HG03565 (cell line): Measurements from ENCODE around the gene RNF144B.

Source experiments
- ATAC-seq: cut with Tn5 transposase; IDR thresholded peaks from one replicate; pipeline ENCODE4 v1.9.1; 2021; ENCODE audit warnings: mild to moderate bottlenecking, moderate library complexity; ENCODE audit not compliant: unreplicated experiment

Gene RNF144B

DNA sequence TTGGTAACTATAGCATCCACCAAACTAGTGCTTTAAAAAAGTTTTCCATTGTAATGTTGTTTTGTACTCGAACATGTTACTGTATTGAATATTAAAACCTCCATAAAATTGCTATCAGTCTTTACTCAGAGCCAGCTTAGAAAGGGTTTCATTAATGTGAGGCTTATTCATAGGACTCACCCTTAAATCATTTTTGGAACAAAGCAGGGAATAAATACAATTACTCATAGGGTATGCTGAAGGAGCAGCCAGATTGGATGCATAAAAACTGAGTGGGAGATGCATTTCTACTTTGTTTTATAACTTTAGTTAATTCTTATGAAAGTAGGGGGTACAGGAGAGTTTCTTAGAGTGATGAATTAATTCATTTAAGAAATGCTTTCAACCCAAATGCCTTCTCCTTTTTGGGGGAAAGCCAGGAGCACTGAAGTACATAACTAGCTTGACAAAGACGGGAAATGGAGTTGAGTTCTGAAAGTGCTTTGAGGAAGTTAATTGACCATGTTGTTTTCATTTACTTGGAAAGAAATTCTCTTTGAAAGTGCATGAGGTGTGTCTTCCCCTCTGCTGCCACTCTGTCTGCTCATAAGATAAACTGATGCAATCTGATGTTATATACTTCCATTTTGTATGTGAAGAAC lies 90.3 kb downstream of the RNF144B start:
- ATAC-seq: no peak

DNA sequence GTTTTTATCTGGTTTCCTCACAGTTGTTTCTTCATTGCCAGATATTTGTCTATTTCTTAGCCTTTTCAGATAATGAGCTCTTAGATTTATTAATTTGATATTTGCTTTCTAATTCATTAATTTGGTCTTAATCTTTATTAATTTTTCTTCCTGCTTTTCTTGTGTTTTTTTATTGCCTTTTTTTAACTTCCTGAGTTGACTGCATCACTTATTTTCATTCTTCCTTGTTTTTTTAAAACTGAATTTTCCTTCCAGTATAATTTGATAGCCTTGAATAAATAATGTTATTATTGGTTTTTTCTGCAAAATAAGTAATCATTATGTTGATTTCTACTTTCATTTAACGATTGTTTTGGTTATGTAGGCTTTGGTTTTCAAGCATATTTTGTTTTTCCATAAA lies 91.5 kb downstream of the RNF144B start:
- no peak for ATAC-seq

DNA sequence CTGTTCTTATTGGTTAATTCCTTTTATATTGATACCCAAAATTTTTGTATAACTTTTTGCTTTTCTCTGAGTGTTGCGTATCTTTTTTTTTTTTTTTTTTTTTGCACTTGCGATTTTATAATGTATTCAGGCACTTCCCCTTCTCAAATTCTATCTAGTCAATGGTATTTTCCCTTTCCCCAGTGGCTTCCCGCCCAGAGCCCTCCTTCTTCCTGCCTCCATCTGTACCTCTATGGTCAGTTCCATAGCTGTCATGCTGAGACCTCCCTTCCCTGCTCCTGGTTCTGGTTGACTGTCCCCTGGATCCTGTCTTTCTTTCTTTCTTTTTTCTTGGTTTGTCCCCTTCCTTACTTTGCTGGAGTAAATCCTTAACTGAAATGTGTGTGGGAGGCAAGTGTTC lies 94.7 kb downstream of the RNF144B start:
- no peak for ATAC-seq

DNA sequence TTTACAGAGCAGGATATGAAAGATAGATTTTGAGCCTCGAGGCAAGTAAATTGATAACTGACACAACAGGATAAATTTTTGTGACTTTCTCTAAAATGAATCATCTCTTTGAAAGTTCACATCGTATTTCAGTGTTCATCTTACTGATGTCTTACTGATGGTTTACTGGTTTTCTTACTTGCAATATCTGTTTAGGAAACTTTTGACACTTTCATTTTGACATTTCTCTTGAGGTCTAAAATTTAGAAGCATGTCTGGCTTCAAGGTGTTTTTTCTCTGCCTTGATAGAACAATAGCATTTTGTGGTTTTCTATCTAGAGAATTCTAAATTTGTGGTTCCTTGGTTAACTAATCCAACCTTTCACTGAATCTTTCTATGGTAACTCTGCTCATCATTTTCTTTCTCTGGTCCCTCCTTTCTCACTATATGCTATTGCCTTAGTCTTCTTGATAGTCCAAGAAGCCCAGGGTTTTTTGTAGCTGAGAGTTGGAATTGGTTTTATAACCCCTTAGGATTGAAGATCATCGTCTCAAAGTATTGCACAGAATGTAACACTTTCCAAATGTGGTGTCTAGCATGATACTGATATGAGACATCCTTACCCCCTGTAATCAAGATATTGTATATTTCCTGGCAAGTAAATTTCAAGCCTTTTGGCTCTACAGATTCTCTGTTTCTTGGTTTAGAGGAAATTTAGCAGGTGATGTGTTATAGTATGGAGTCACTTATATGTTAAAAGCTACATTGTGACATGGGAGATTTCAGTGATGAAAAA lies 98.7 kb downstream of the RNF144B start:
- peak; percentile 60 for ATAC-seq

DNA sequence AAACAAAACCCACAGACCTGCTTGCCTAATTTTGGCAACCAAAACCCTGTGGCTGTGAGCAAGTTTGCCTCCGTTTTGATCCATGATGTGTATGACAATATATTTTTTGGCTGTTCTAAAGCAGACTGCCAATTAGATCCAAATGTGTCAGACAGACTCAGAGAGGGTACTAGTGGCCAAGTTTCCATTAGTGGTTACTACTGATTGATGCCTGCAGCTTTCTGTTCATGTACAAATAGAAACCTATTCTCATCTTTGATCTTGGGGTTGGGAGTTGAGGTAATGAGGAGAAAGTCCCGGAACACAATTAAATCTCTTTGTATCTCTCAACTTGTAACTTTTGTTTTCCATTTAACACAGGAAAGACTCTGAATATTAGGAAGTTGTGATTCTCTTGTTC lies 100.9 kb downstream of the RNF144B start:
- no peak for ATAC-seq

DNA sequence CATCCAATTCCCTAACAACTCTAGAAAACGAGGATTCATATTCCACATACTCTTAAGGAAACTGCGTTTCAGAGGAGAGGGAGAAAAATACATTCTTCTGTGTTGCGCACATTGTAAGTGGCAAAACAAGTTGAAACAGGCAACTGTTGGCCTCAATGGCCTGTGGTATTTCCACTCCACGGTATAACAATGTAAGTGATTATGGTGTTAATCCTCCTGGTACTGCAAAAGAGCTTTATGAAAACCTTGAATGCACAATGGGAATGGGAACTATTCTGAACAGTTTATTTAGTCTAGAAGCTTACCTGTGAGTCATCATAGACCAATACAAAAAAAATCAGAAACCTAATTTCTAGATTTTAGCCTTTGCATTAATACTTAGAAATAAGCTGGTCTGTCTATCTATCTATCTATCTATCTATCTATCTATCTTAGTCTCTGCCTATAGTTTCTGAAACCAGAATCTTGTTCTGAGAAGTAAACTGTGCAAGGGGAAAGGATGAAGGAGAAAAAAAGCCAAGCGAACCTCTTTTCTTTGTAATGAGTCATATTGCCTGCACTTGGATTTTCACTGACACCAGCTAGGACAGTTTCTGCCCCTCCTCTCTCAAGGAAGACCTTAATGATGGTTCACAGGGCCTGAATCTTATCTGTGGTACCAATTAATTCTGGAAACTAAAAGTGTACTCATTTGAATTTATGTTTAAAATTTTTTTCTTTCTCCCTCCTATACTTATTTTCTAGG lies 101.5 kb downstream of the RNF144B start:
- no peak for ATAC-seq

DNA sequence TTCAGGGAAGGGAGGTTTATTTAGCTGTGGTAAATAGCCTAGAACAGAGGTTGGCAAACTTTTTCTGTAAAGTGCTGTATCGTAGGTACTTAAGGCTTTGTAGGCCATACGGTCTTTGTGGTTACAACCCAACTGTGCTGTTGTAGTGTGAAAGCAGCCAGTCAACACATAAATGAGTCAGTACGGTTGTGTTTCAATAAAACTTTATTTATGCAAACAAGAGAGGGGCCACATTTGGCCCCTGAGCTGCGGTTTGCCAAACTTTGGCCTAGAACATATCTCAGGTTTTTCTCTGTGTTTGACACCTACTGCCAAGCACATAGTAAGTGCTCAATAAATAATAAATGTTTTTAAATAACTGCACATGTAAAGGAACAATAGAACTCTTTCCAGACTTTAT lies 102.2 kb downstream of the RNF144B start:
- no peak for ATAC-seq

DNA sequence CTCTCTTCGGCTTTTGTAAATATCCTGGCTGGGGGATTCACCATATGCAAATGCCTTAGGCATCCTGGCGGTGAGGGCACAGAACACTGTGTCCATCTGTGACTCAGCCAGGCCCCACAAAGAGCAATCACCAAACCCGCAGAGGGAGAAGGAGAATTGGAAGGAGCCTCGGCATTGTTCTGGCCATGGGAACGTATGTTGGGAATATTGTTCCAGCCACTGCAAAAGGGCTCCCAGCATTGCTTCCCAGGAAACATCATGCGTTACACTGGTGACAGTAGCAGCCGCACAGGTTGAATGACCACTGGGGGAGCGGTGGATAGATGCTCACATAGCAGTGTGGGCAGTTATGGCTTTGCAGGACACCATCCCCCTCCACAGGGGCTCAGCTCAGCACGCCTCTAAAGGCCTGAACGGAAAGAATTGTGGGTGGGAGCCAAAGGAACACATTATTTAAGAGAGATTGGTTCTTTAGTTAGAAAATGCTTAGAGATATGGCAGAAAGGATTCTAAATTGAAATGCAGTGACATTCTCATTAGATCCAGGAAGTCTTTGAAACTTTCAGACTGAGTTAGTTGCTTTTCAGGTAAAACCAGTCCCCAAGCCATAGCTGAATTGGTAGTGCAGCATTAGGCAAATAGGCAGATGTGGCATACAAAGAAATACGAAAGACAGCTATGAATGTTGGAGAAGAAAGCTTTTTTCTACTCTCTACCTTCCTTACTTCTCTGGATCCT lies 104.3 kb downstream of the RNF144B start:
- ATAC-seq: no peak

DNA sequence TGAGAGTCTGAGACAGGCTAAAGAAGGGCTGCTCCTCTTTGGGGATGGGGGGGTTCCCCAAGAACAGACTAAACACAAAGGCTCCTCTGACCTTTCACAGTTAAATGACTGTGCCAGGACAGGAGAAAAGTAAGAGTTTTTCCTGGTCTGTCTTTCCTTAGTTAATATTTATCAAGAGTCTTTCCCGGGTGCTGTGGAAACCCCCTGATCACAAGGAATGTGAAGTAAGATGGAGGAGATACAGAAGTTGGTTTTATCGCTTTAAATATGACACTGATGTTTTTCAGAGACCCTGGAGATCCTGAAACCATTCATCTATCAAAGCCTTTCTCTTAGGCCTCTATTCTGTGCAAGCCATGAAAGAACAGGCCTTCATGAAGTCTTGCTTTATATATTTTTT lies 105.8 kb downstream of the RNF144B start:
- ATAC-seq: no peak

DNA sequence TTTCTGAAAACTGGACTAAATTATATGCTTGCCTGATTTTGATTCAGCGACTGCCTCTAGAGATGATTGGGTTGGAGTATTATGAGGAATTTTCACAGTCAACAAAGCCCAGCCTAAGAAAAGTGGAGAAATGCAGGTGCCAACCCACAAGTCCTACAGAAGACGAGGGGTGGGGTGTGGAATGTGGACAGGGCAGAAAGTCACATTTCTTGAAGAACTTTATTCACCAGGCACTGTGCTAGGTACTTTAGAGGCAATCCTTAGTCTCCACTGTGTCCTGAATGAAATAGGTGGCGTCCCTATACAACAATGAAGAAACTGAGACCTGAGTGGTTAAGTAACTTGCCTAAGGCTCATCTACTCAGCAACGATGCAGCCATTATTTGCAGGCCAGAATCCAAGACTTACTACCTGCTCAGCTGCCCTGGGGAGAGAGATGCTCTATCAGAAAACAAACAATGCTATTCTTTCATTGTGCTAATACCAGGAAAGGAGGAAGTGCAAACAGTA lies 106.3 kb downstream of the RNF144B start:
- ATAC-seq: no peak

DNA sequence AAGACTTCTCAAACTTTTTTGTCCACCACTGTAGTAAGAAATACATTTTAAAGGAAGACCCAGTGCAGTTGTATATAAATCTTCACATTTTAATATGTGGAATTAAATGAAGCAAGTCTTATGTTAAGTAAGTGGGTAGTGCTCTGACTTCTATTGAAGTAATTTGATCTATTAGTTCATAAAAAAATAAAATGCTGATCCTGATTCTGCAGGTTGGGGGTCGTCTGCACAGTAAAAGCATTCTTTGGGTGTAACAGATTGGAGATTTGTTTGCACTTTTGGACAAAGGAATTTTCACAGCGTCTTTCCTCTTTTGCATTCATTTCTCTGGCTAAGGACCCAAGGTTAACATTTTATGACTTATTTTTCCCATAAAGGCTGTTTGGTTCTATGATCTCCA lies 106.8 kb downstream of the RNF144B start:
- ATAC-seq: no peak

DNA sequence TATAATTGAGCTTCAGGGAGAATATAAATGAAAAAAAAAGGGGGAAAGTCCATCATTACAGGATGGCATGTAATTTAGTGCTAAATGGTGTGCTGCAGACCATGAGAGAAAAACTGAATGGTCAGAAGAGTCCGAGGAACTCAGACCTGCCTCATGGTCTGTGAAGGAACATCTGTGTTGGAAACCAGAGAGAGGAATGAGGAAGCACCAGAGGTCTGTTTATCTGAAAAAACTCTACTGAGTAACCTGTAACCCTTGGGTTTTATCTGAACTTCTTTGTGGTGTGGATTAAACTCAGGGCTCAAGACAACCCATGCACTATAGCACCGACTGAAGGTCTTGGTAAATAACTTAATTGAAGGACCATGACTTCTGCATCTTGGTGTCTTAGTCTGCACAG lies 108.1 kb downstream of the RNF144B start:
- ATAC-seq: no peak

DNA sequence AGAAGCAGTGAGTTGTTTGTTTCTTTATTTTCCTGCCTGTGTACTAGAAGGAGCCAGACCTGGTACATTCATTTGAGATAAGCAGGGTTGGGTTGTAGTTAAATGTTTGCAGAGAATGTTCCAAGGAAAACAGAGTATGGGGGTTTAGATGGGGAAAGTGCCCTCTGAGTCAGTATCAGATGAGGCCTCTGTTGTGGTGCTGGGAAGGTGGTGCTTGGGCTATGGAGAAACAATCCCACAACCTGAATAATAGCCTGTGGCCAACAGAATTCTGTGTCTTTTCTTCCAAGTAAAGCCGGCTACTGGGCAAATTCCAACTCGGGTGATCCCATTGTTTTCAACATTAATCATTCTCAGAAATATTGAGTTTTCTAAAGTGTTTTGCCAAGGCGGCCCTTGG lies 109.3 kb downstream of the RNF144B start:
- ATAC-seq: no peak

DNA sequence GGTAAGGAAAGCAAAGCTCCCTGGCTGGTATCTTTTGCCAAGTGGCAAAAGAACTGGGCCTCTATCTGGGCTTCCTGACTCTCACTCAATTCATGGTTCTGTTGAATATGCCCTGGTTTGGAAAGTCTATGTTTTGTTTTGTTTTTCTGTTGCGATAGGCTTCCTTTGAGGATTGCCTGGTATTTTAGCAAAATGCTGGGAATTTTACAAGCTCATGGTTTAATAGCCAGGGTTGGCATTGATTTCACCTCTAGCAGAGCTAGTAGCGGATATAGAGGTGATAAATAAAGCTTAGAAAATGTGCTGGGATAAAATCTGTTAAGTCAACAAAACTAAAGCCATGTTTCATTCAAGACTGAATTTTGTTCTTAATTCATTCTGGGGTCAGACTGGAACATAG lies 109.9 kb downstream of the RNF144B start:
- ATAC-seq: no peak

DNA sequence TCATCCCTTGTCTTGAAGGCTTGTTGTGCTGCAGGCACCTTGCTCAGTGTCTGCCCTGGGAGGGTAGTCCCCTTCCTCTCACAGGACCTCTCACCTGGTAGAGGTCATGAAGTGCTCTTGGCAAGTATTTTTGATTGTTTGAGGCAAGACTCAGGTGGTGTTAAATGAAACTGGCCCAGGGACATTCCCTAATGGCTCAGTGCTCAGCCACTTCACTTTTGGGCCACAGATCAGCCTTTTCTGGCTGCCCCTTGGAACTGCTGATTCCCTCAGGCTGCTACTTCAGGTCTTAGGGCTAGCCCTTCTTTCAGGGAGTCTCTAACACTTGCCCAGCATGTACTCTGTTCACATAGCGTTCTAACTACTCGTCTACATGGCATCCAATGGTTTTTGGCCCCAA lies 111.3 kb downstream of the RNF144B start:
- no peak for ATAC-seq

DNA sequence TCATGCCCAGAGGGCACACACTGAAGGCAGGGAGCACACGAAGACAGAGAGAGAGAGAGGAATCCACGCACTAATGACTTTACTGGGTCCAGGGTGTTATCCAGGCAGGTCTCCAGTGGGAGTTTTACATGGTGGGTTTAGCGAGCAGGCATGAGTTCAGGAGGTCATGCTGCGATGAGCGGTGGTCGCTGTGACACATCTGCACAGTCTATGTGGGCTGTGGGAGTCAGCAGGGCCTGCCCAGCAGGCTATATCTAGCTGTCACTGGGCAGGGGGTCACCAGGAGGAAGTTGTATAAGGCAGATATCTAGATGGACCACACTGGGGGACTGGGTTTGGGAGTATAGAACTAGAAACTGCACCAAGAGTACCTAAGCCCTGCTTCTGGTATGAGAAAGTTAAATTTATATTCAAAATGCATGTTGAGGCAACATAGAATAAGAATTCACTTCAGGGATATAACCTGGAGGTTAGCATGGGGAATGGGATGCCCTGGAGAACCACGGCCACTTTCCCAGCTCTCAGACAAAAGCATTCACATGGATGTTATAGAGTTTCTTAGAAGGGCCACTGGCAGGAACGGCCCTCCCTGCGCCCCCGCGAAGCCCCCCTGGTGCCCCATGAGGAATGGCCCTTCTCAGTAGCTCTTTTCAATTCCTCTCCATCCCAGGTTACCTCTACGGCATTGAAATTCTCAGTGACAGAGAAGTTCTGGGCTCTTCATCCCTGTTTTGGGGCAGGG lies 113.9 kb downstream of the RNF144B start:
- no peak for ATAC-seq

DNA sequence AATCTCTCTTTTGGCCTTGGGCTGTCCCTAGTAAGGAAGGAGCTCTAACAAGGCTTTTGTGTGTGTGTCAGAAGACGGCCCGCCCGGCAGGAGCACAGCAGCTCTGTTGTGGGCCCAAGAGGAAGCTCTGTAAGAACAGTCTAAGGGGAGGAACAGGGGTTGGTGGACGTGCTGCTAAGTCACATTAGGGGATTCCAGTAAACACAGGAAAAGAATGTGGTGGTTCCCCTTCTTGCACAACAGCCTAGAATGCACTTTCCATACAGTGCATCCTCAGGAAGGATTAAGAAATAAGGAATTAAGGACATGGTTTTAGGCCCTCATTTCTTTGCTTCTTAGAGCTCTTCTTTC lies 114.5 kb downstream of the RNF144B start:
- peak; percentile 50 for ATAC-seq

DNA sequence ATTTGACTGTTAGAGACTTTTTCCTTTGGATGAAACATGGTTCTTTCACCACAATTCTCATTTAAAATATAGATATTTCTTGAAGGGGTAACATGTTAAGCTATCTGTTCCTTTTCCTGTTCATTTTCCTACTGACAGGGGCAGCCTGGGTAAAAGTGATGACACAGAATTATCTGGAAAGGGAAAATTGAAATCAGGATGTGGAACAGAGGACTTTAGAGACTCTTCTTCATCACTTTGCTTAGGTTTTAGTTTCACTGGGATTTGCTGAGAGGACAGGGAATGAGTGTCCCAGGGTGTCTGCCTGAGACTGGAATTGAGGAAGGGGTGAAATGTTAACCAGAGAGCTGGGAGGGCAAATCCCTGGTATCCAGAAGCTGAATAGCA lies 116.0 kb downstream of the RNF144B start:
- no peak for ATAC-seq

DNA sequence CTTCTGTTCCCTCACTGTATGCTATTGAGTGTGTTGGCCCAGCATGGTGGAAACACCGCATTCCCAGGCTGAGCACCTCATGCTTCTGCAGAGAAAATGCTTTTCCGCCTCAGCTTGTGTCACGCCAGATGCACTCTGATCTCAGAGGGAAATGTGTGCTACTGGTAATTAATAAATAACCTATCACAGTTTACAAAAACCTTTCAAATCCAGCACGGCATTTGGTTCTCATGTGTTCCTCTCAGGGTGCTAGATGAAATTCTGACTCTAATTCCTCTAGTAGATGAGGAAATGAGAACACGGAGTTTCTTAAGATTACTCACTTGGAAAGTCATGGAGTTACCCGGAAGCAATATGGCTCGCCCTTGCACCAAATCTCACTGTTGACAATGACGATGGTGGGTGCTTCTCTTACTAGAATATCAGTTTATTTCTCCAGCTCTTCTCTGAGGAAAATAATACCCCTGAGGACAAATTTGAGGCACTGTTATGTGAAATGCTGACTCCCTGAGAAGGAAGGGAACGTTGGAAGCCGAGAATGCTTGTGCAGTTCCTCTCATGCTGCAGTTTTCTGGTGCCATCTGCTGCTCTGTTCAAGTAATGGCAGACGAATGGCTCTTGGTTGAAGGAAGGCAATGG lies 116.6 kb downstream of the RNF144B start:
- ATAC-seq: peak; percentile 78

DNA sequence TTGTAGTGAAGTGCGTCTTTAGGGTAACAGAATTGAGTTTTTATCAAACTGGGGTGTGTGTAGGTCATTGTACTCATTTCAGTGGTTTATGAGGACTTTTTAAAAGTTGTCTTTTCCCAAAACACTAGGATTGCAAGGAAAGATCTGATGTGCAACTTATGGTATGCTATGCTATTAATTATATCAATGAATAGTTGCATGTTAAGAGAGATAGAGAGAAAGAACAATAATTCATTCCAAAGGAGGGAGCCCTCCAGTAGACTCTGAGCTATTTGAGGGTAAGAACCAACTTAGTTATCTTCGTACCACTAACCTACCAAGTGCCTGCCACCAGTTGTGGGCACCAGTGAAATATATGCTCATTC lies 117.1 kb downstream of the RNF144B start:
- no peak for ATAC-seq
